GM19240 (cell line): Measurements from ENCODE around the gene SLC40A1.

ENCODE experiments used
- DNase-seq: peaks from one replicate; pipeline ENCODE4 v3.0.0; 2011; ENCODE audit warnings: low spot score; ENCODE audit not compliant: insufficient read length

SLC40A1 gene

DNA sequence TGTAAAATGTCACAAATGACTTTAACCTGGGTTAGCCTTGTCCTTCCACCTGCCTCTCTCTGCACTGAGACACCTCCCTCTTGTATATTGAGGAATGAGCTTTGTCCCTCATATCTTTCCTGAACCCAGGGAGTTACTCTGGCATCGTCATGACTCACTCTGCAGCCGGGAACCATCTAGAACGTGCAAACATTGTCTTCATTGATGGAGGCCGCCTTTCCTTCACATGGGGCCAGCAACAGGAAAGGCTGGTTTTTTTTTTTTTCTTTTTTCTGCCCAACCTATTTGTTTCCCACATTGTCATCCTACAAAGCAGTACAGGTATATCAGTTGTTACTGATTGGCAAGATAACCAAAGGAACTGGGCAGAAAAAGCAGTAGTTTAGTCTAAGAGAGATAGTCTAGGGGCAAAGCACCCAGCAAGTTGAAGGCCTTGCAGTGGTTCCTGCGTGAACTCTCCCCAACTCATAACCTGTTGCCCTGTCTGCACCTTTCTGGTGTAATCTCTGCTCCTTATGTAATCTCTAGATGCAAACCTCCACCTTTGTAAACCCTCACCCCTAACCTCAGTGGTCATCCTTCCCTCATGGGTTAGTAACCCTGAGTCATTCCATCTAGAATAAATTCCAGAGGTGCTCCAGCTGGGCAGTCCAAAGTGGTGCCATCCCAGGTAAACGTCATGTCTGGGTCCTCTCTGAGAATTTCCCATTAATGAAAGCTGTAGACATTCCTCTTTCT is 38.3 kb downstream of the SLC40A1 start:
- no peak for DNase-seq

DNA sequence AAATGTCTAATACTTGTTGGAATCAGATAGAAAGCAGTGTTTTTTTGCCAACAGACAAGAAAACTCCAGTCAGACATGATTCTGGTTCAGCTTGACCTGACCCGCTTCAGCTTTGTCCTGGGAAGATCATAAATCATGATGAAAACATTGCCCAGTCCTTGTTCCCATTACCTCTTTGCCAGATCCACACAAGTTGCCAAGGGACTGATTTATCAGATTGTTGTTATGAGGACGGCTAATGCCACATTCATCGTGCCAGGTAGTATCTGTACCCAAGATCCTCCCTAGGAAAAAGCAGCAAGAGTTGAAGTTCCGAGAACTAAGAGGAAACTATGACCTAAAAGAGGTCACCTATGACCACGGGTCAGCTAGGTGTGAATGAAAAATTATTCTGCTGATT is 39.0 kb downstream of the SLC40A1 start:
- no peak for DNase-seq

DNA sequence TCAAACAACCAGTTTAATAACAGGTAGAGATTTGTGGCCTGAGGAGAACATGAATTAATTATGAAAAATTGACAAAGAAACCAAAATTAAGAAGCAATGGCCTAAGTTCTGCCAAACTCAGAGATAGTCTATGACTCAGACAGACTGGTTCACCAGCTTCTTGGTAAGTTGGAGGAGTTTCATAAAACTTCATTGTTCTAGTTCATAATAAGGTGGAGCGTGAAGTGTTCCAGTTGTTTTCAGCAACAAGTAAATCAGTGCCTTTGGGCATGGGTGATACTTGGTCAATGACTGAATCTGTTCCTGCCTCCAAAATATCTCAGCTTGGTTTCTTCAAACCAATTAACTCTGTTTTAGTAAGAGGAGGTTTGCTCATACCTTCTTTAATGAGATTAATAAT is 40.0 kb downstream of the SLC40A1 start:
- DNase-seq = no peak

- no peak for DNase-seq
Measured at GRCh38 chr2:189538402-189538801, 42.2 kb downstream of the SLC40A1 start.

GRCh38 chr2:189536830-189537229 is 43.8 kb downstream of the SLC40A1 start:
- no peak for DNase-seq

DNA sequence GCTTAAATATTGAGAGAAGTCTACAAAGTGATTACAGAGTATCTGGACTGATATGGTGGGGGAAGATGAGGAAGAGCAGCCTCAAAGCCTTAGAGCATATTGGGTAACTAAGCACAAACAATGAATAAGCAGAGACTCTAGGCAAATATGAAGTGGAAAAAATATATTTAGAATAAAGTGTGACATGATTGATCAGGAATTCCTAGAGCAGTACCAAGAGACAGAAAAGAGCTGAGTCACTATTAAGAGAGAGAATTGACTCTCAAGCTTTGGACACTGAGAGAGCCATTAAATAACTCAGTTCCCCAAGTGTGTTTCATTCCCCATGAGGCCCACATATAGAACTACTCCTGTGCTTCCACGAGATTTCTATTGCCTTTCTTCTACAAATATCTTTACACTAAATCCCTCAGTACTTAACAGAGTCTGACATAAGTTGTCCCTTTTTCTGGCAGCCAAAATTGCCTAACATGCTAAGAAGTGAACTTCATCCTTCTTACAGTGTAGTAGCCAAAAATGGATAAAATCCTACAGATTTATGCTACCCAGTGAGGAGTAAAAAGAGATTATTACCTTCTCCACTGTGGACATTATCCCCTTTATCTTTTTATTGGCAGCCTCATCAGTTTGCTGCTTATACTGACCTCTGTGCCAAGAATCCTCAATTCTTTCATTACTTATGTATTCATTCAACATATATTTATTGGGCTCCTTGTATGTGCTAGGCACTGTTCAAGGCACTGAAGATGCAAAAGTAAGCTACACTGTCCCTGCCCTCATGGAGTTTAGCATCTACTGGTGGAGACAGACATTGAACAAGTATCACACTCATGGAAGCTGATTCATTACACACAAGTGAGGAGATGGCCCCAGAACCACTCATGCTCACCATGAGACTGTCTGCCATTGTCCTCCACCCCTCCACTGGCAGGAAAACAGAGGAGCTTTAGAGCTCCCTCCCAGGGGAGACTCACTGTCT is 45.4 kb downstream of the SLC40A1 start:
- no peak for DNase-seq

DNA sequence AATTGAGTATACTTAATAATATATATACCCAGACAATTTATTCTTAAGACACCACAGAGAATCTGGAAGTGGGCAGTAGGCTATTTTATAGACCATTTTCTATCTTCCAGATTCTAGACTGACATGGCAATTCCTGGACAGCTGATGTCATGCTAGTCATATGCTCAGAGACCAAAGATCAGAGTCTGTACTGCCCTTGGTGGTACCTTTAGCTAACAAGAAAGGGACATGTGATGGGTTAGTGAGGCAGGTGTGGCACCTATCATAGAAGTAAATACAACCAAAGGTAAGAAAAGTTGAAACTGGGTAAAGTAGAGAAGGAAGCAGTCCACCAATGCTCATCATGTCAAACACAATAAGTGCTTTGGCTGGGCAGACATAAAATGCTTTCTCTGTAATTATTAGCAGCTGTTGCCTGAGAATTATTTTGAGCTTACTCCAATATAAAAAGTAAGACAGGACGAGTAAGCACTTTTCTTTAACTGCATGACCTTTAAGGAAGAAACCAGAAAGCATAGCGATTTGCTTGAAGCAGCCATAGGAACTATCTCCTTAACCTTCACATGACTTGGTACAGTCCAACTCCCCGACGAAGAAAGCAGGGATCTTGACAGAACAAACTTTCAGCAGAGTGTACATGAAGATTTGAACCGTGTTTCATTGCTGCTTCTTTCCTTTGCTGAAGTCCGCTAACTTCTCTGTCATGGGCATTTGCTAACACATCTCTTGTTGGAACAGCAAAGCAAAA is 47.1 kb downstream of the SLC40A1 start:
- no peak for DNase-seq

DNA sequence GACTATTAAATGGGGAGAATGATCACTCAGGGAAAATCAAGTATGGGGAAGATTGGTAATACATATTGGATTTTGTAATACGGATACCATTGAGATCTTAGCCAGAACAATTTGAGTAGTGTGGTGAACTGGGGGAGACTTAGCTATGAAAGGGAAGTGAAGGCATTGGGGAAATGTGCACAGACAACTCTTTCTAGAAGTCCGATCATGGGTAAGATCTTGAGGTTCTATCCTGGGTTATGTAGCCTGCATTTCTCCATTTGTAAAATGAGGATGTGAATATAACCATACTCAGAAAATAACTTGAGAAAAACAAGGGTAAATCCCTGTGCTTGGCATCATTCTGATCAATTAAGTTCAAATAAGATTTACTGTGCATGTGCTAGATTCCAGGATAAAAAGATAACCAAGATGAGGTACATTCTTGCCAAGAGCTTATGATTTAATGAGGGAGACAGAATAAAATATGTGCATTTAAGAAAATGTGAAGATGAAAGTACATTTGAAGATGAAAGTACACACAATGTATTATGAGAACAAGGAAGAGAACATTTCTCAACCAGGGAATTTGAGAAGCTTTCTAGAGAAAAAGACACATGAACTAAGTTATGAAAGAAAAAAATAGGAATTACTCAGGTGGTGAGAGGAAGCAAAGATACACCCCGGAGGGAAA is 49.5 kb downstream of the SLC40A1 start:
- no peak for DNase-seq

DNA sequence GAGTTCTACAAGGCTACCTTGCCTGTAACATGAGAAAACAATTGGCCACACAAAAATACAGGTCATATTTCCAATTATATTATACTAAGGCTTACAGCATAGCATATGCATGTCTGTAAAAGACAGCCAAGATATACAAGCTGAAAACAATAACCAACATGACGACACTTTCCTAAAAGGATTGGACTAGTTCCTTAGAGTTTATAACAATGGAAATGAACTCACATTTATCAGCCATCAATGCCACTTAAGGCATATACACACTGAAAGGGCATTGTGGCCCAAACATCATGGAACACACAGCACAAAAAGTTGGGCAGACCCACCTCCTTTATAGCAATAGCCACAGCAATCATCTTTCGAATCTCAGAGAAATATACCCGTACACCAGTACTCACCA is 52.0 kb downstream of the SLC40A1 start:
- no peak for DNase-seq

GRCh38 chr2:189527812-189528592 is 52.6 kb downstream of the SLC40A1 start:
- no peak for DNase-seq

DNA sequence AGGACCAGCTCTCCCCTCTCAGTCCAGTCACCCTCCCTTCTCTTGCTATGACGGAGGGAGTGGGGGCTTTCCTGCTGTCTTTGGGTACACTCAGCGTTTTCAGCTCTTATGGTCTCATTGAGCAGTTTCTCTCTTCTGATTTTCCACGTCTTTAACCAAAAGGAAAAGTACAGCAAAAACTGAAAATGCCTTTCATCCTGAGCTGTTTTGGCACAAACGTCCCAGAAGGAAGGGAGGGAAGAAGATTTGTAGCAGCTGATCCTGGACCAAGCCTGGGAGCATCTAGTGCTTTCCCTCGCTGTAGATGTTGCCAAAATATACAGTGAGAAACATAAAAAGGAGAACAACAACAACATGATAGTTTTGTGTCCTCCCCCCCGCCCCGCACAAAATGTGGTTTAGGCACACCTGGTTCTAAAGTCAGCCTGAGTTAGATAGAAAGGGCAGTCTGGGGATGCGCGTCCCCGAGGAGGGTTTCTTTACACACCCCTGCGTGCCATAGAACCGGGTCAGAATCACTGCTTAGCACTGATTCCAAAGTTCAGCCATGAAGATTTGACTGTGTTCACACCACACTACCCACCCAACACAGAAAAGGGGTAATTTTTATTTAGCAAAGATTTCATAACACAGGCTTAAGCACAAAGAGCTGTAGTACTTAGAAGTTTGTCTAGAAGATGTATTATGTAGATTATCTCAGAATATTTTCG is 53.4 kb downstream of the SLC40A1 start:
- no peak for DNase-seq

DNA sequence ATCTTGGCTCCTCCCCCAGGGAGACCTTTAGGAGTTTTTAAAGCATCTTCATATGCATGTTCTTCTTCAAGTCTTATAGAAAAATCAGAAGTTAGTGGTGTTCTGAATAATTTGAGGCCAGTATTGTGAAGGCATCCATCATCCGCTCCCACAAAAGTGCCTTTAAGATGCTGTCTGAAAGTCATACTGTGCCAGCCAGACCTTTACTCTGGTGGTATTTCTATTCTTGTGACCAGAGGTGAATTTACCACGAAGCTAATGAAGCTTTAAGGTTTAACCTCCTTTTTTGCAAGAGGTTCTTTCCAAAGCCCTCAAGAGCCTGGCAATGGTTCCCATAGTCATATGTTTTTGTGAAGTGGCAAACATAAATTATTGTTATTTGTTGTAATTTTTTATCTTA is 54.3 kb downstream of the SLC40A1 start:
- no peak for DNase-seq

DNA sequence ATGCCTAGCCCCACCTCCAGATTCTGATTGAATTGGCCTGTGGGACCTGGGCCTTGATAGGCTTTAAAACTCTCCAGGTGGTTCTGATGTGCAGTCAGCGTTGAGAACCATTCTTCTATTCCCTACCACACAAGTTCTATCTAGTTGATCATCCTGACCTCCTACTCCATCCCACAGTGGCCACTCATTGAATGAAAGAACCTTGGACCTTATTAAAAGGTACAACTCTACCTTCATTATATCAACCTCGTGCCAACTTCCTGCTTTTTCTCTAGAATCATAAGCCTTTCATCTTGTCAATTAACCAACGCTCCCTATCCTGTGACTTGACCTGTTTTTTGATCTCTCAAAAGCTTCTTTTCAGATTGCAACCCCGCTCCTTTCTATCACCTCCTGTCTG is 55.8 kb downstream of the SLC40A1 start:
- no peak for DNase-seq

- no peak for DNase-seq
Measured at GRCh38 chr2:189522435-189523151, 58.0 kb downstream of the SLC40A1 start.

- no peak for DNase-seq
Measured at GRCh38 chr2:189521699-189522434, 58.7 kb downstream of the SLC40A1 start.

DNA sequence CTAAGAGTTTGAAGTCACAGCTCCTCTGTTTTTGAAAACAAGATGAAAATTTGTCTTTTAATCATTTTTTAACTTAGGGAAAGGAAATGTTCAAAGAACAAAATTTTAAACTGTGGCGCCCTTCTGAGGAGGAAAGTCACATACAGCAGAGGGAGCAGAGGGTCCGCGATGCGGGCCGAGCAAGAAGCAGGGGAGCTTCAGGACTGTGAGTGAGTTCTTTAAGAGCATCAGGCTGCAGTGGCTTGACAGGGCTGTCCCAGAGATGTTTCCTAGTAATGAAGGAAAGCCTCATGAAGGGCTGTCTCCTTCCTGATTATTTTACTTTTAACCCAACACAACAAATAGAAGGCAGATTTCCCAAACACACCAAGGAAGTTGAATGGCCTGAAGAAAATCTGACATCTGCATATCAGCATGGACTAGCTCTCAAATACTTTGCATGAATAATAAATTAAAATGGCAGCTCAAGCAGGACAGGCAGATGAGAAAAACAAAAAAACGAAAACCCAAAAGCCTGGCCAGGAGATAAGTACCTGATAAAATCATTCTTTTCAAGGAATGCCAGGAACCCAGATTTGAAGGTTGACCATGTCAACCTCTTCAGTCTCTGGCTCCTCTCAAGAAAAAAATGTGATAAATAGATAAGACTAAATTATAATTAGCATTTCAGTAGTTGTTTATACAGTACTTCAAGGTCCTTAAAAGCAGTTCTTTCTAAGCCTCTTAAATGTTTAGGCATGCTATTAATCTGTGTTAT is 60.8 kb downstream of the SLC40A1 start:
- no peak for DNase-seq

GRCh38 chr2:189517847-189518535 is 62.6 kb downstream of the SLC40A1 start:
- no peak for DNase-seq
